Loucy (cell line): ENCODE data around the gene BRIP1.
"Not testable (repeated sequence)": the region's sequence is repeated elsewhere in the genome, so short reads cannot be mapped to it uniquely, and the experiment has no call there.

ENCODE experiments used
- EZH2phosphoT487 ChIP-seq: fragments of 200-600 bp; IDR thresholded peaks from 2 replicates; pipeline ENCODE4 v1.6.1; 2018; ENCODE audit warnings: antibody characterized with exemption, mild to moderate bottlenecking, moderate library complexity, borderline replicate concordance
- TF ChIP-seq, protein P1 (sequence below): fragments of 200-600 bp; sonication (generic); conservative IDR thresholded peaks from 2 replicates; pipeline ENCODE4 v1.5.1; 2014; ENCODE audit warnings: mild to moderate bottlenecking, antibody characterized with exemption, low read length

DNA sequence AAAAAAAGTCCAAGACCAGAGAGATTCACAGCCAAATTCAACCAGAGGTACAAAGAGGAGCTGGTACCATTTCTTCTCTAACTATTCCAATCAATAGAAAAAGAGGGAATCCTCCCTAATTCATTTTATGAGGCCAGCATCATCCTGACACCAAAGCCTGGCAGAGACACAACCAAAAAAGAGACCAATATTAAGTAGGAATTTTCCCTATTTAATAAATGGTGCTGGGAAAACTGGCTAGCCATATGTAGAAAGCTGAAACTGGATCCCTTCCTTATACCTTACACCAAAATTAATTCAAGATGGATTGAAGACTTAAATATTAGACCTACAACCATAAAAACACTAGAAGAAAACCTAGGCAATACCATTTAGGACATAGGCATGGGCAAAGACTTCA is 186.8 kb downstream of the BRIP1 start:
- TF ChIP-seq, protein P1, sequence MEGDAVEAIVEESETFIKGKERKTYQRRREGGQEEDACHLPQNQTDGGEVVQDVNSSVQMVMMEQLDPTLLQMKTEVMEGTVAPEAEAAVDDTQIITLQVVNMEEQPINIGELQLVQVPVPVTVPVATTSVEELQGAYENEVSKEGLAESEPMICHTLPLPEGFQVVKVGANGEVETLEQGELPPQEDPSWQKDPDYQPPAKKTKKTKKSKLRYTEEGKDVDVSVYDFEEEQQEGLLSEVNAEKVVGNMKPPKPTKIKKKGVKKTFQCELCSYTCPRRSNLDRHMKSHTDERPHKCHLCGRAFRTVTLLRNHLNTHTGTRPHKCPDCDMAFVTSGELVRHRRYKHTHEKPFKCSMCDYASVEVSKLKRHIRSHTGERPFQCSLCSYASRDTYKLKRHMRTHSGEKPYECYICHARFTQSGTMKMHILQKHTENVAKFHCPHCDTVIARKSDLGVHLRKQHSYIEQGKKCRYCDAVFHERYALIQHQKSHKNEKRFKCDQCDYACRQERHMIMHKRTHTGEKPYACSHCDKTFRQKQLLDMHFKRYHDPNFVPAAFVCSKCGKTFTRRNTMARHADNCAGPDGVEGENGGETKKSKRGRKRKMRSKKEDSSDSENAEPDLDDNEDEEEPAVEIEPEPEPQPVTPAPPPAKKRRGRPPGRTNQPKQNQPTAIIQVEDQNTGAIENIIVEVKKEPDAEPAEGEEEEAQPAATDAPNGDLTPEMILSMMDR, result not testable (repeated sequence)
- TF ChIP-seq EZH2phosphoT487, result not testable (repeated sequence)
